Ovary (tissue), 10 donors: ENCODE results near the gene TPSG1. TPM values are rescaled to one million over a fixed set of nuclear protein-coding genes. Genes with fewer than 3 reads are reported as not detected.
"Not testable (repeated sequence)": the region's sequence is repeated elsewhere in the genome, so short reads cannot be mapped to it uniquely, and the experiment has no call there.

Experiments used
- DNase-seq, 5 donors: peaks; one replicate each; pipeline ENCODE4 v3.0.0-alpha.2; 2019 to 2020
- H3K27ac ChIP-seq, 2 donors: fragments of 200-600 bp; one replicate each; pipeline versions ENCODE4 v1.5.1 to v1.8.0; 2019 to 2022
- H3K27me3 ChIP-seq: fragments of 200-600 bp; one replicate; pipeline ENCODE4 v1.8.0; 2022
- H3K36me3 ChIP-seq: fragments of 200-600 bp; sonication (generic); one replicate; pipeline ENCODE4 v1.5.1; 2019
- H3K4me1 ChIP-seq: one replicate; pipeline ENCODE4 v1.8.1; 2013; ENCODE audit warnings: mild to moderate bottlenecking, moderate library complexity; ENCODE audit not compliant: insufficient read depth
- H3K4me3 ChIP-seq: fragments of 200-600 bp; sonication (generic); one replicate; pipeline ENCODE4 v1.5.1; 2017
- H3K9me3 ChIP-seq, 2 donors: fragments of 200-600 bp in 1 of 2; sonication (generic) in 1 of 2; one replicate each; pipeline versions ENCODE4 v1.5.1 to v1.8.1; 2013 to 2019; ENCODE audit warnings: mild to moderate bottlenecking in 1 of 2, moderate library complexity in 1 of 2
- EP300 ChIP-seq: sonication (generic); formaldehyde crosslinking; IDR thresholded peaks from one replicate; pipeline ENCODE4 v1.6.1; 2017; ENCODE audit warnings: antibody characterized with exemption
- POLR2A ChIP-seq: fragments of 450-650 bp; IDR thresholded peaks from one replicate; pipeline ENCODE4 v1.6.1; 2017; ENCODE audit warnings: antibody characterized with exemption, mild to moderate bottlenecking, moderate library complexity
- WGBS, 3 donors: extraction: QIAGEN DNeasy Blood & Tissue Kit in 1 of 3; methylation state at CpG; one replicate each; pipeline versions ENCODE4 v1.1.5 to v1.1.7; 2013 to 2017; 5-methylcytosine and 5-hydroxymethylcytosine counted together
- intact Hi-C, 4 donors: fragments of 100-400 bp; cut with DNase I; formaldehyde crosslinking; loops; one replicate each; pipeline versions ENCODE4 v1.11.0 to v1.15.1; 2022 to 2023
- long read RNA-seq, 3 donors: library from polyadenylated mRNA in 2 of 3; unstranded in 2 of 3; transcript quantifications; one replicate each; pipeline ENCODE4 v2.0.0 and lab custom pipeline, GENCODE V29; 2021 to 2026
- polyA plus RNA-seq, 2 donors: library from polyadenylated mRNA; stranded (reverse); fragments of 200-250 nt in 1 of 2; fragments of 350-450 nt in 1 of 2; fragmentation: Illumina TruSeq in 1 of 2; extraction: RNeasy Lipid Tissue Mini Kit (QIAGEN cat#74804) in 1 of 2; gene quantifications; one replicate each; pipeline ENCODE4 v1.2.3, GENCODE V29; 2013 to 2014
- total RNA-seq, 7 donors: library from RNA; depleted of rRNA in 2 of 7; stranded (reverse); fragments of >200 nt in 2 of 7; fragmentation: NEBNext Ultra II Directional in 3 of 7; extraction: Animal tissue kit (Norgen Biotek cat#: 25700) in 3 of 7; gene quantifications; one replicate each; pipeline versions ENCODE4 v1.1.0 to v1.2.4, GENCODE V29; 2016 to 2023
- TF ChIP-seq, protein P1 (sequence below), 3 donors: fragments of 450-650 bp in 2 of 3; fragments of 200-600 bp in 1 of 3; IDR thresholded peaks; one replicate each; pipeline versions ENCODE4 v1.5.1 to v1.8.0; 2016 to 2022; ENCODE audit warnings: antibody characterized with exemption in 3 of 3, mild to moderate bottlenecking in 1 of 3
- donor health status: DM: no; HTN: no; CAD: no; lungs with moderate emphysema.
- donor health status: DM: no; HTN: no; CAD: no.
- donor health status: Bipolar disorder and iron deficiency.
- donor health status: DM: yes; HTN: yes; CAD: no.
- donor health status: DM: no; HTN: no; CAD: no.
- donor health status: DM: yes; HTN: yes; CAD: no.

The TPSG1 gene
- total RNA-seq = 1 to 10 TPM in 1 of 7 donors, under 1 TPM in 1, not detected in 5; 0.22 to 1.3 TPM
- polyA plus RNA-seq = under 1 TPM in 1 of 2 donors, not detected in 1; 0.08 TPM
- long read RNA-seq, donor 1 = 0 reads
- long read RNA-seq, donor 2 = 0 reads
- long read RNA-seq, donor 3 = 0 reads

DNA sequence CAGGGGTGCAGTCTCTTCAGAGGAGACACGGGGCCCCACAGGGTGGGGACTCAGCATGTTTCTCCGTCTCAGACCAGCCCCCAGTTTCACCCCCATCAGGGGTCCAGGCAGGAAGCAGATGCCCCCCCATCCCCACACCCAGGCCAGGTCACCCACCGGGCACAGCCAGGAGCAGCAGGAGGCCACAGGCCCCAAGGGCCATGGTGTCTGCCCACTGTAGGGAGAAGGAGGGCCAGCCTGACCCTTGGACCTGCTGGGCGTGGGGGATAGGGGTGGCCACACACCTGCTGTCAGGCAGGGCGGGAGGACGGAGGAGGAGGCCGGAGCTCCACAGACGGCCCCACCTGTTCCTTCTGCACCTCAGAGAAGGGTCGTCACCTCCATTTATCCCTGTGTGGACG is at the start of gene TPSG1:
TSS of gene TPSG1 (minus strand) at position 218 of the 401 bp plus-strand sequence. CDS start at position 202, 16 bp downstream.
- intact Hi-C loops = no loop called here
- DNase-seq = no peak
- Histone ChIP-seq H3K4me1 (no peaks in the 10 kb centered on the region), H3K36me3 (no peaks in the 10 kb centered on the region), H3K27me3 (no peaks in the 10 kb centered on the region), H3K27ac (peak within 1 kb of the TSS in 1 of 2 donors; percentile 32), H3K9me3 (no peaks in the 10 kb centered on the region), H3K4me3 (no peak within 1 kb of the TSS)
- TF ChIP-seq, protein P1, sequence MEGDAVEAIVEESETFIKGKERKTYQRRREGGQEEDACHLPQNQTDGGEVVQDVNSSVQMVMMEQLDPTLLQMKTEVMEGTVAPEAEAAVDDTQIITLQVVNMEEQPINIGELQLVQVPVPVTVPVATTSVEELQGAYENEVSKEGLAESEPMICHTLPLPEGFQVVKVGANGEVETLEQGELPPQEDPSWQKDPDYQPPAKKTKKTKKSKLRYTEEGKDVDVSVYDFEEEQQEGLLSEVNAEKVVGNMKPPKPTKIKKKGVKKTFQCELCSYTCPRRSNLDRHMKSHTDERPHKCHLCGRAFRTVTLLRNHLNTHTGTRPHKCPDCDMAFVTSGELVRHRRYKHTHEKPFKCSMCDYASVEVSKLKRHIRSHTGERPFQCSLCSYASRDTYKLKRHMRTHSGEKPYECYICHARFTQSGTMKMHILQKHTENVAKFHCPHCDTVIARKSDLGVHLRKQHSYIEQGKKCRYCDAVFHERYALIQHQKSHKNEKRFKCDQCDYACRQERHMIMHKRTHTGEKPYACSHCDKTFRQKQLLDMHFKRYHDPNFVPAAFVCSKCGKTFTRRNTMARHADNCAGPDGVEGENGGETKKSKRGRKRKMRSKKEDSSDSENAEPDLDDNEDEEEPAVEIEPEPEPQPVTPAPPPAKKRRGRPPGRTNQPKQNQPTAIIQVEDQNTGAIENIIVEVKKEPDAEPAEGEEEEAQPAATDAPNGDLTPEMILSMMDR (IDR thresholded peaks at IDR 0.05) = no peak
- WGBS, 3 donors = 37 to 42% (median 37%) methylated on average over 10 of the region's 10 CpGs

DNA sequence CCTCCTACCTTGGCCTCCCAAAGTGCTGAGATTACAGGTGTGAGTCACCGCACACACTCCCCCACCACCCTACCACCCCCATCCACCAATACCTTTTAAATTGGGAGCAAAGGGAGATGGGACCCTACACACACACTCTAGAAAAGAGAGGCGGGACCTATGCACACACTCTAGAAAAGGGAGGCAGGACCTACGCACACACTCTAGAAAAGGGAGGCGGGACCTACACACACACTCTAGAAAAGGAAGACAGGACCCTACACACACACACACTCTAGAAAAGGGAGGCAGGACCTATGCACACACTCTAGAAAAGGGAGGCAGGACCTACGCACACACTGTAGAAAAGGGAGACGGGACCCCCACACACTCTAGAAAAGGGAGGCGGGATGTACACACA is 49.7 kb upstream of the TPSG1 start:
- Histone ChIP-seq H3K36me3 (no peaks in the 10 kb centered on the region), H3K4me1 (no peaks in the 10 kb centered on the region), H3K4me3 (no peak overlapping the region), H3K27me3 (no peaks in the 10 kb centered on the region), H3K9me3 (no peaks in the 10 kb centered on the region), H3K27ac (no peak overlapping the region)
- WGBS, 3 donors = 81 to 93% (median 89%) methylated on average over 7 of the region's 7 CpGs
- TF ChIP-seq POLR2A (no peak), EP300 (no peak)
- TF ChIP-seq, protein P1 (IDR thresholded peaks at IDR 0.05) = no peak
- DNase-seq = no peak
- intact Hi-C loops = no loop called here

DNA sequence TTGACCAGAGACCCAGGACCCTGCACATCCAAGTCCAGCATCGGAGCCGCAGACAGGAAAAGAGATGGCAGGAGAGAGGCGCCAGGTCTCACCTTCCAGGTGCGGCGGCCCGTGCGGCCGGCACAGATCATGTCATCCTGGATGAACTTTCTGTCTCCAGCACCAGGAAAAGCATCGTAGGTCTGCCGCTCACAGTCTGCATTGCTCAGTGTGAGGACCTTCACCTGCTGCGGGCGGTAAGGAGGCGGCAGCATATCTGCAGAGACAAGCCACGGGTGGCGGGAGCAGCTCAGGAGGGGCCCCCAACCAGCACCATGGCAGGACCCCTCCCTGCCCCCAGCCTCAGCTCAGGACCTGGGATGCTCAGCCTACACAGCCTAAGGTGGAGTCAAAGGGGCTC is 48.7 kb upstream of the TPSG1 start:
- Histone ChIP-seq H3K4me3 (no peak overlapping the region), H3K9me3 (no peaks in the 10 kb centered on the region), H3K27me3 (no peaks in the 10 kb centered on the region), H3K27ac (no peak overlapping the region), H3K4me1 (no peaks in the 10 kb centered on the region), H3K36me3 (no peaks in the 10 kb centered on the region)
- 77 to 80% (median 80%) methylated on average over 10 to 15 of the region's 15 CpGs for WGBS, 3 donors
- DNase-seq = no peak
- intact Hi-C loops = no loop called here
- TF ChIP-seq, protein P1 (IDR thresholded peaks at IDR 0.05) = no peak

DNA sequence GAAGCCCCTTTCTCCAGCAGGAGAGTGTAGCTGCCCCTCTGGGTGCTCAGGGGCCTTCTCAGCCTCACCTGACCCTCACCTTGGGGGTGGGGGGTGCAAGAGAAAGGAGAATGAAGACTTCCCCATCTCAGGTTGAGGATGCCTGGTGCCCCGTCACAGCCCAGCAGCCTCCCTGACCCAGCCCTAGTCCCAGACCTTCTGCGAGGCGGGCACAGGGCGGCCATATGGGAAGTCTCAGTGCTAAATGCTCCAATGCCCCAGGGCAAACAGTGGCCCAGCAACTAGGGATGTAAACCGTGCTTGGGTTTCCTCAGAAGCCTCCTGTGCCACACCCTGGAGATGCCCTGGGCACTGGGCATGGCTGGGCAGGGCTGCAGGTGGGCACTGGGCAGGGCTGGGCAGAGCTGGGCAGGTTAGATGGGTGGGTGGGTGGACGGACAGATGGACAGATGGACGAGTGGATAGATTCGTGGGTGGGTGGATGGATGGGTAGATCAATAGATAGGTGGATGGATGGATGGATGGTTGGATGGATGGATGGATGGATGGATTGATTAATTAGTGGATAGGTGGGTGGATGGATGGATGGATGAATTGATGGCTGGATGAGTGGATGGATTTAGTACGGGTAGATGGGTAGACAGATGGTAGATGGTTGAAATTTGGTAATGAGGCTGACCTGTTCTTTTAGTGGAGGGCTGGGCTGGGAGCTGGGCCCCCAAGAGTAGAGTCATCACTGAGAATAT is 47.6 kb upstream of the TPSG1 start:
- Histone ChIP-seq H3K36me3 (no peaks in the 10 kb centered on the region), H3K4me1 (no peaks in the 10 kb centered on the region), H3K9me3 (no peaks in the 10 kb centered on the region), H3K4me3 (no peak overlapping the region), H3K27ac (no peak overlapping the region), H3K27me3 (no peaks in the 10 kb centered on the region)
- DNase-seq = no peak
- TF ChIP-seq POLR2A (no peak), EP300 (no peak)
- TF ChIP-seq, protein P1 (IDR thresholded peaks at IDR 0.05) = no peak
- intact Hi-C loops = no loop called here
- 67 to 80% (median 69%) methylated on average over 9 of the region's 9 CpGs for WGBS, 3 donors

DNA sequence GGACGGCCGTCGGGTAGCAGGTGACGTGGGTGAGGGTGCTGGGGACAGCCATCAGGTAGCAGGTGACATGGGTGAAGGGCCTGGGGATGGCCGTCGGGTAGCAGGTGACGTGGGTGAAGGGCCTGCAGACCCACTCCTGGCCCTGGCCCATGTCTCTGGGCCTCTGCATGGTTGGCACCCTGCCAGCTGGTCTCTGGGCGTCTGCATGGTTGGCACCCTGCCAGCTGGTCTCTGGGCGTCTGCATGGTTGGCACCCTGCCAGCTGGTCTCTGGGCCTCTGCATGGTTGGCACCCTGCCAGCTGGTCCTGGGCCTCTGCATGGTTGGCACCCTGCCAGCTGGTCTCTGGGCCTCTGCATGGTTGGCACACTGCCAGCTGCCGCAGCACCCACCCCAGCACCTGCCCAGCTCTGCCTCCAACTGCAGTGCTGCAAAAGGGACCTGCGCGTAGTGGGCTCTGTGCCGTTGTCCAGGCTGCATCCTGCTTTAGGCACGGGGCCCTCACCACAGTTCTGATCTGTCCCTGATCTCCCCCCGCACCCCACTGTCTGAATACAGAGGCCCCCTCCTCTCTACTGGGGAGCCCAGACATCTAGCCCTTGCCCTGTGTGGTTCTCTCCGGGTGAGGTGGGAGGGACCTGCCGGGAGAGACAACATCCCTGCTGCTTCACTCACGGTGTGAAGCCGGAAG is 46.8 kb upstream of the TPSG1 start:
- H3K9me3 ChIP-seq, intact Hi-C loops, H3K4me3 ChIP-seq, H3K4me1 ChIP-seq, H3K27ac ChIP-seq, H3K36me3 ChIP-seq, H3K27me3 ChIP-seq: not testable (repeated sequence)
- 12 to 19% (median 15%) methylated on average over 16 to 19 of the region's 19 CpGs for WGBS, 3 donors
- peak in 4 of 5 donors; percentile 29 to 63 (median 52) for DNase-seq
